ENCODE measurements around the gene ATP13A4.

- no peak for TF ChIP-seq POLR2A (IDR thresholded peaks at IDR 0.05)
- TF ChIP-seq CTCF (IDR thresholded peaks at IDR 0.05): no peak
Measured at GRCh38 chr3:193544289-193544688, 10.4 kb downstream of the ATP13A4 start.

Data from thyroid gland (tissue), 4 donors.